ENCODE results near the gene SERPINA12. TPM values are rescaled to one million over a fixed set of nuclear protein-coding genes. Genes with fewer than 3 reads are reported as not detected.

The SERPINA12 gene
- polyA plus RNA-seq, 2 of the 4 experiments (the other 2 are of a cell fraction), result not detected

DNA sequence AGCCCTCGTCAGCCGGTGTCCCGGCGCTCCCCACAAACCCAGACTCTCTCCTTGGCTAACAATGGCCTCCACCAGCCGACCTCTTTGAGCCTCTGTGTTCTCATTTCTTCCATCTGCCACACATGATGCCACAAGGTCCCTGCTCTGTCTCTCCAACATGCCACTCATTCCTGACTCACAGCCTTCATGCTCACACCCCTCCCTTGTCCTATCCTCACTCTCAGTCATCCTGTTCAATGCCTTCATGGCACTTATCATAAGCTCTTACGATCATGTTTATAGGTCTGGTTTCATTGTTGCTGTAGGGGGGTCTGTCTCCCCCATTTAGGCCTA, 47.1 kb downstream of the SERPINA12 start:
- CTCF ChIA-PET, result interaction anchor here (1.2 kb wide), 1 partner anchor 28 kb away, joined by 3 read pairs; no protein-coding TSS in a partner anchor
- Histone ChIP-seq H3K4me3 (no peak overlapping the region), H3K27ac (no peak overlapping the region), H3K4me2 (no peak overlapping the region), H3K9me3 (no peaks in the 10 kb centered on the region), H3K4me1 (peaks cover 12% of the 10 kb centered on the region; the same call in 2 of the 3 replicates)
- 62% methylated on average over 6 of the region's 6 CpGs for WGBS (ENCODE audit: missing lambda C conversion rate)
- TF ChIP-seq PHF8 (IDR thresholded peaks at IDR 0.05; ENCODE audit: borderline replicate concordance, low read depth) (no peak), HOXA7 (CRISPR knock-in tag; IDR thresholded peaks at IDR 0.05) (no peak)
- POLR2A ChIA-PET, result no interaction called here
- ATAC-seq (no peak), DNase-seq (ENCODE audit: low read depth in 1 of 2, low spot score in 1 of 2) (no peak), FAIRE-seq (no peak)

DNA sequence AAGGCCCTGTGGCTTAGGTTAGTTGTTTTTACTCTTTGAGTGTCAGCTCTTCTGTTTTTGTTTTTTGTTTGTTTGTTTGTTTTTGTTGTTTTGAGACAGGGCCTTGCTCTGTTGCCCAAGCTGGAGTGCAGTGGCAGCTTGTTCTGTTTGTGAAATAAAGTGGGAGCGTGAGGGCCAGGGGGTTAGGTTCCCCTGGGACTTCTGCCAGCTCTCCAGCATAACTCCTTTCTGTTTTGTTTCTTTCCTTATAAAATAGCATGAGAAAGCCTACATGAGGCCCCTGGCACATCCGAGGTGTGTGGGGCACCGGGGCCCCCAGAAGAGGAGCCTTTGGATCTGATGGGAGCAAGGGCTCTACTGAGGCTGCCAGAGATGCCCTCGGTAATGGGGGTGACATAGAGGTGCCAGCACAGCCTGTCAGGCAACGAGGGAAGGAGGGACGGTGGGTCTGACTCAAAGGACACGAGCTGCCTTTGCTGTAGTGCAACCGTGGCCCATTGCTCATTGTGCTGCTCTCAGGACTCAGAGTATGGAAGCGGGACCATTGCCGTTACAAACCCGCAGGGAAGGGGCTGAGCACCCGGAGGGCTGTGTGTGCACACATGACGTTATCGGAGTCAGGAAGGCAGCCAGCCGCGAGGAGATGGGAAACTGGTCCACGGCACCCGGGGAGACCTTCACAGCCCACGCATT, 47.6 kb downstream of the SERPINA12 start:
- H3K4me1 ChIP-seq, result peaks cover 12% of the 10 kb centered on the region; the same call in 2 of the 3 replicates
- no peak overlapping the region for H3K4me3 ChIP-seq
- ATAC-seq (no peak), FAIRE-seq (no peak), DNase-seq (ENCODE audit: low read depth in 1 of 2, low spot score in 1 of 2) (no peak)
- CTCF ChIA-PET, result interaction anchor here (1.2 kb wide), 1 partner anchor 27 kb away, joined by 3 read pairs; no protein-coding TSS in a partner anchor
- POLR2A ChIA-PET, result no interaction called here
- no peak overlapping the region for H3K27ac ChIP-seq
- no peaks in the 10 kb centered on the region for H3K9me3 ChIP-seq
- 49% methylated on average over 16 of the region's 19 CpGs for WGBS (ENCODE audit: missing lambda C conversion rate)
- no peak overlapping the region for H3K4me2 ChIP-seq
- TF ChIP-seq NR3C1 (IDR thresholded peaks at IDR 0.05), result no peak
- TF ChIP-seq MAZ (IDR thresholded peaks at IDR 0.05; ENCODE audit: borderline replicate concordance, low read depth, low read length), result no peak
- no peak for TF ChIP-seq FOSB (CRISPR knock-in tag; IDR thresholded peaks at IDR 0.05)
- TF ChIP-seq, protein P1, sequence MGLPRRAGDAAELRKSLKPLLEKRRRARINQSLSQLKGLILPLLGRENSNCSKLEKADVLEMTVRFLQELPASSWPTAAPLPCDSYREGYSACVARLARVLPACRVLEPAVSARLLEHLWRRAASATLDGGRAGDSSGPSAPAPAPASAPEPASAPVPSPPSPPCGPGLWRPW (IDR thresholded peaks at IDR 0.05), result no peak
- TF ChIP-seq, protein P2, sequence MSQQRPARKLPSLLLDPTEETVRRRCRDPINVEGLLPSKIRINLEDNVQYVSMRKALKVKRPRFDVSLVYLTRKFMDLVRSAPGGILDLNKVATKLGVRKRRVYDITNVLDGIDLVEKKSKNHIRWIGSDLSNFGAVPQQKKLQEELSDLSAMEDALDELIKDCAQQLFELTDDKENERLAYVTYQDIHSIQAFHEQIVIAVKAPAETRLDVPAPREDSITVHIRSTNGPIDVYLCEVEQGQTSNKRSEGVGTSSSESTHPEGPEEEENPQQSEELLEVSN (IDR thresholded peaks at IDR 0.05; ENCODE audit: borderline replicate concordance, low read depth), result no peak
- no peak for TF ChIP-seq MYC (IDR thresholded peaks at IDR 0.05; ENCODE audit: borderline replicate concordance, low read length)
- TF ChIP-seq FOSL2 (IDR thresholded peaks at IDR 0.05), result no peak
- no peak for TF ChIP-seq FOSL2 (CRISPR knock-in tag; IDR thresholded peaks at IDR 0.05)
- no peak for TF ChIP-seq BCL3 (IDR thresholded peaks at IDR 0.05)
- no peak for TF ChIP-seq ZNF302 (CRISPR knock-in tag; IDR thresholded peaks at IDR 0.05)
- TF ChIP-seq, protein P3, sequence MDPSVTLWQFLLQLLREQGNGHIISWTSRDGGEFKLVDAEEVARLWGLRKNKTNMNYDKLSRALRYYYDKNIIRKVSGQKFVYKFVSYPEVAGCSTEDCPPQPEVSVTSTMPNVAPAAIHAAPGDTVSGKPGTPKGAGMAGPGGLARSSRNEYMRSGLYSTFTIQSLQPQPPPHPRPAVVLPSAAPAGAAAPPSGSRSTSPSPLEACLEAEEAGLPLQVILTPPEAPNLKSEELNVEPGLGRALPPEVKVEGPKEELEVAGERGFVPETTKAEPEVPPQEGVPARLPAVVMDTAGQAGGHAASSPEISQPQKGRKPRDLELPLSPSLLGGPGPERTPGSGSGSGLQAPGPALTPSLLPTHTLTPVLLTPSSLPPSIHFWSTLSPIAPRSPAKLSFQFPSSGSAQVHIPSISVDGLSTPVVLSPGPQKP (IDR thresholded peaks at IDR 0.05; ENCODE audit: low read depth, low read length), result no peak
- TF ChIP-seq SREBF2 (IDR thresholded peaks at IDR 0.05), result no peak
- TF ChIP-seq PHF8 (IDR thresholded peaks at IDR 0.05; ENCODE audit: borderline replicate concordance, low read depth), result no peak
- no peak for TF ChIP-seq NPAS2 (CRISPR knock-in tag; IDR thresholded peaks at IDR 0.05; ENCODE audit: borderline replicate concordance)
- TF ChIP-seq HEYL (CRISPR knock-in tag; IDR thresholded peaks at IDR 0.05), result no peak
- no peak for TF ChIP-seq KDM5A (IDR thresholded peaks at IDR 0.05)
- TF ChIP-seq CBX8 (IDR thresholded peaks at IDR 0.05), result no peak
- TF ChIP-seq ZSCAN20 (CRISPR knock-in tag; IDR thresholded peaks at IDR 0.05), result no peak
- no peak for TF ChIP-seq RNF2 (IDR thresholded peaks at IDR 0.05; ENCODE audit: borderline replicate concordance, low read depth)
- no peak for TF ChIP-seq EP300 (IDR thresholded peaks at IDR 0.05)
